Measurements from ENCODE around the gene SCN10A.

SCN10A gene

GRCh38 chr3:38720465-38720864, 95.6 kb downstream of the SCN10A start:
- no peaks in the 10 kb centered on the region for H3K4me1 Mint-ChIP-seq (ENCODE audit: low read depth)
- peaks cover 5% of the 10 kb centered on the region for H3K27me3 Mint-ChIP-seq

GRCh38 chr3:38717355-38718240, 98.4 kb downstream of the SCN10A start:
- no peak overlapping the region for H3K4me3 Mint-ChIP-seq
- H3K4me1 Mint-ChIP-seq (ENCODE audit: low read depth) = no peaks in the 10 kb centered on the region
- H3K27ac Mint-ChIP-seq = no peak overlapping the region

More at GRCh38 chr3:38720465-38720864, 95.6 kb downstream of the SCN10A start:
- H3K36me3 Mint-ChIP-seq = no peaks in the 10 kb centered on the region
- no peak overlapping the region for H3K27ac Mint-ChIP-seq
- H3K9me3 Mint-ChIP-seq (ENCODE audit: low read depth) = no peaks in the 10 kb centered on the region
- H3K4me3 Mint-ChIP-seq = no peak overlapping the region

GRCh38 chr3:38713121-38713520, 102.9 kb downstream of the SCN10A start:
- H3K9me3 Mint-ChIP-seq (ENCODE audit: low read depth) = no peaks in the 10 kb centered on the region
- no peak overlapping the region for H3K4me3 Mint-ChIP-seq
- peaks cover 7% of the 10 kb centered on the region for H3K27me3 Mint-ChIP-seq
- no peak overlapping the region for H3K27ac Mint-ChIP-seq
- no peaks in the 10 kb centered on the region for H3K4me1 Mint-ChIP-seq (ENCODE audit: low read depth)
- H3K36me3 Mint-ChIP-seq = no peaks in the 10 kb centered on the region

More at GRCh38 chr3:38717355-38718240, 98.4 kb downstream of the SCN10A start:
- peaks cover 8% of the 10 kb centered on the region for H3K27me3 Mint-ChIP-seq
- no peaks in the 10 kb centered on the region for H3K9me3 Mint-ChIP-seq (ENCODE audit: low read depth)
- no peaks in the 10 kb centered on the region for H3K36me3 Mint-ChIP-seq

GRCh38 chr3:38711321-38711720, 104.7 kb downstream of the SCN10A start:
- H3K36me3 Mint-ChIP-seq = no peaks in the 10 kb centered on the region
- H3K4me1 Mint-ChIP-seq (ENCODE audit: low read depth) = no peaks in the 10 kb centered on the region

GRCh38 chr3:38707730-38708129, 108.3 kb downstream of the SCN10A start:
- H3K27me3 Mint-ChIP-seq = peaks cover 8% of the 10 kb centered on the region
- H3K36me3 Mint-ChIP-seq = no peaks in the 10 kb centered on the region
- H3K9me3 Mint-ChIP-seq (ENCODE audit: low read depth) = no peaks in the 10 kb centered on the region
- no peak overlapping the region for H3K4me3 Mint-ChIP-seq
- H3K27ac Mint-ChIP-seq = no peak overlapping the region
- H3K4me1 Mint-ChIP-seq (ENCODE audit: low read depth) = no peaks in the 10 kb centered on the region

More at GRCh38 chr3:38711321-38711720, 104.7 kb downstream of the SCN10A start:
- no peaks in the 10 kb centered on the region for H3K9me3 Mint-ChIP-seq (ENCODE audit: low read depth)
- H3K4me3 Mint-ChIP-seq = no peak overlapping the region
- no peak overlapping the region for H3K27ac Mint-ChIP-seq
- H3K27me3 Mint-ChIP-seq = peaks cover 9% of the 10 kb centered on the region

- Mint-ChIP-seq H3K4me1 (ENCODE audit: low read depth) (no peaks in the 10 kb centered on the region), H3K27me3 (peaks cover 8% of the 10 kb centered on the region), H3K27ac (no peak overlapping the region), H3K36me3 (no peaks in the 10 kb centered on the region), H3K4me3 (no peak overlapping the region), H3K9me3 (ENCODE audit: low read depth) (no peaks in the 10 kb centered on the region)
Measured at GRCh38 chr3:38706961-38707360, 109.1 kb downstream of the SCN10A start.

- H3K27me3 Mint-ChIP-seq = peaks cover 5% of the 10 kb centered on the region
- no peak overlapping the region for H3K4me3 Mint-ChIP-seq
- H3K27ac Mint-ChIP-seq = no peak overlapping the region
- no peaks in the 10 kb centered on the region for H3K36me3 Mint-ChIP-seq
- H3K4me1 Mint-ChIP-seq (ENCODE audit: low read depth) = no peaks in the 10 kb centered on the region
- no peaks in the 10 kb centered on the region for H3K9me3 Mint-ChIP-seq (ENCODE audit: low read depth)
Measured at GRCh38 chr3:38702231-38702630, 113.8 kb downstream of the SCN10A start.

GRCh38 chr3:38698760-38699159, 117.3 kb downstream of the SCN10A start:
- H3K4me1 Mint-ChIP-seq (ENCODE audit: low read depth) = no peaks in the 10 kb centered on the region
- no peaks in the 10 kb centered on the region for H3K36me3 Mint-ChIP-seq
- H3K9me3 Mint-ChIP-seq (ENCODE audit: low read depth) = no peaks in the 10 kb centered on the region
- H3K27ac Mint-ChIP-seq = no peak overlapping the region
- H3K27me3 Mint-ChIP-seq = peaks cover 4% of the 10 kb centered on the region
- no peak overlapping the region for H3K4me3 Mint-ChIP-seq

- no peak overlapping the region for H3K4me3 Mint-ChIP-seq
Measured at GRCh38 chr3:38698061-38698460, 118.0 kb downstream of the SCN10A start.

GRCh38 chr3:38696034-38696433, 120.0 kb downstream of the SCN10A start:
- Mint-ChIP-seq H3K4me1 (ENCODE audit: low read depth) (no peaks in the 10 kb centered on the region), H3K9me3 (ENCODE audit: low read depth) (no peaks in the 10 kb centered on the region), H3K27ac (no peak overlapping the region), H3K27me3 (peaks cover 2% of the 10 kb centered on the region), H3K4me3 (no peak overlapping the region), H3K36me3 (no peaks in the 10 kb centered on the region)

More at GRCh38 chr3:38698061-38698460, 118.0 kb downstream of the SCN10A start:
- Mint-ChIP-seq H3K27ac (no peak overlapping the region), H3K4me1 (ENCODE audit: low read depth) (no peaks in the 10 kb centered on the region), H3K27me3 (peaks cover 4% of the 10 kb centered on the region), H3K36me3 (no peaks in the 10 kb centered on the region), H3K9me3 (ENCODE audit: low read depth) (no peaks in the 10 kb centered on the region)

GRCh38 chr3:38690185-38690584, 125.8 kb downstream of the SCN10A start:
- Mint-ChIP-seq H3K9me3 (ENCODE audit: low read depth) (no peaks in the 10 kb centered on the region), H3K4me3 (no peak overlapping the region), H3K27me3 (peaks cover 2% of the 10 kb centered on the region), H3K27ac (no peak overlapping the region), H3K36me3 (no peaks in the 10 kb centered on the region), H3K4me1 (ENCODE audit: low read depth) (no peaks in the 10 kb centered on the region)

GRCh38 chr3:38689774-38690173, 126.2 kb downstream of the SCN10A start:
- H3K27me3 Mint-ChIP-seq = peaks cover 2% of the 10 kb centered on the region
- H3K27ac Mint-ChIP-seq = no peak overlapping the region
- no peak overlapping the region for H3K4me3 Mint-ChIP-seq
- H3K9me3 Mint-ChIP-seq (ENCODE audit: low read depth) = no peaks in the 10 kb centered on the region
- no peaks in the 10 kb centered on the region for H3K36me3 Mint-ChIP-seq
- H3K4me1 Mint-ChIP-seq (ENCODE audit: low read depth) = no peaks in the 10 kb centered on the region

- Mint-ChIP-seq H3K27me3 (peaks cover 2% of the 10 kb centered on the region), H3K4me1 (ENCODE audit: low read depth) (no peaks in the 10 kb centered on the region), H3K36me3 (no peaks in the 10 kb centered on the region)
Measured at GRCh38 chr3:38689346-38689745, 126.7 kb downstream of the SCN10A start.

GRCh38 chr3:38687321-38687720, 128.7 kb downstream of the SCN10A start:
- no peaks in the 10 kb centered on the region for H3K4me1 Mint-ChIP-seq (ENCODE audit: low read depth)
- H3K4me3 Mint-ChIP-seq = no peak overlapping the region
- H3K27ac Mint-ChIP-seq = no peak overlapping the region
- H3K27me3 Mint-ChIP-seq = peaks cover 2% of the 10 kb centered on the region
- H3K9me3 Mint-ChIP-seq (ENCODE audit: low read depth) = no peaks in the 10 kb centered on the region
- H3K36me3 Mint-ChIP-seq = no peaks in the 10 kb centered on the region

More at GRCh38 chr3:38689346-38689745, 126.7 kb downstream of the SCN10A start:
- Mint-ChIP-seq H3K27ac (no peak overlapping the region), H3K9me3 (ENCODE audit: low read depth) (no peaks in the 10 kb centered on the region), H3K4me3 (no peak overlapping the region)

- peaks cover 5% of the 10 kb centered on the region for H3K27me3 Mint-ChIP-seq
- H3K27ac Mint-ChIP-seq = no peak overlapping the region
- no peaks in the 10 kb centered on the region for H3K4me1 Mint-ChIP-seq (ENCODE audit: low read depth)
- H3K36me3 Mint-ChIP-seq = no peaks in the 10 kb centered on the region
- no peak overlapping the region for H3K4me3 Mint-ChIP-seq
- H3K9me3 Mint-ChIP-seq (ENCODE audit: low read depth) = no peaks in the 10 kb centered on the region
Measured at GRCh38 chr3:38684546-38684945, 131.5 kb downstream of the SCN10A start.

GRCh38 chr3:38669668-38670067, 146.3 kb downstream of the SCN10A start:
- Mint-ChIP-seq H3K4me1 (ENCODE audit: low read depth) (no peaks in the 10 kb centered on the region), H3K27me3 (peaks cover 11% of the 10 kb centered on the region), H3K27ac (no peak overlapping the region), H3K4me3 (no peak overlapping the region), H3K9me3 (ENCODE audit: low read depth) (no peaks in the 10 kb centered on the region), H3K36me3 (no peaks in the 10 kb centered on the region)
